OCI-LY7 (cell line): ENCODE measurements around the gene SETBP1.

Experiments used
- EZH2phosphoT487 ChIP-seq: fragments of 200-600 bp; sonication (generic); IDR thresholded peaks from 2 replicates; pipeline ENCODE4 v1.6.1; 2018; ENCODE audit warnings: low read depth, borderline replicate concordance, mild to moderate bottlenecking, mixed run types, antibody characterized with exemption, low read length, moderate library complexity, mixed read lengths
- TF ChIP-seq, protein P1 (sequence below): fragments of 200-600 bp; sonication (generic); conservative IDR thresholded peaks from 2 replicates; pipeline ENCODE4 v1.5.1; 2014; ENCODE audit warnings: mild to moderate bottlenecking, antibody characterized with exemption, low read length, moderate library complexity, mixed read lengths

DNA sequence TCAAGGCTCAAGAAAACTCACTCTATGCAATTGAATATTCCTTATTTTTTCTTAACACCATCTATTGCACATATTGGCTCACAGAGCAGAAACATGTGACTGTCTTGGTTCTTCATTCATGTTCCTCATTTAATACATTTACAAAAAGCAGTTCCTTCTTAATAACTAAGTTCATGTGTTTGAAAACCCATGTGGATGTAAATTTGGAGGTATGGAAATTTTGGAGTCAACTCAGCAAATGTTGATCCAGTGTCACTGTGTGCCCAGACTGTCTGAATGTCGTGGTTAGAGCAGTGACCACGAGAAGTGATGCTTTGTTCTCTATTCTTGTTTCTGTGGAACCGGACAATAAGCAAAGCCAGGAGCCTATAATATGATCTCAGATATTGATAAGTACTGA is 299.1 kb downstream of the SETBP1 start:
- TF ChIP-seq, protein P1, sequence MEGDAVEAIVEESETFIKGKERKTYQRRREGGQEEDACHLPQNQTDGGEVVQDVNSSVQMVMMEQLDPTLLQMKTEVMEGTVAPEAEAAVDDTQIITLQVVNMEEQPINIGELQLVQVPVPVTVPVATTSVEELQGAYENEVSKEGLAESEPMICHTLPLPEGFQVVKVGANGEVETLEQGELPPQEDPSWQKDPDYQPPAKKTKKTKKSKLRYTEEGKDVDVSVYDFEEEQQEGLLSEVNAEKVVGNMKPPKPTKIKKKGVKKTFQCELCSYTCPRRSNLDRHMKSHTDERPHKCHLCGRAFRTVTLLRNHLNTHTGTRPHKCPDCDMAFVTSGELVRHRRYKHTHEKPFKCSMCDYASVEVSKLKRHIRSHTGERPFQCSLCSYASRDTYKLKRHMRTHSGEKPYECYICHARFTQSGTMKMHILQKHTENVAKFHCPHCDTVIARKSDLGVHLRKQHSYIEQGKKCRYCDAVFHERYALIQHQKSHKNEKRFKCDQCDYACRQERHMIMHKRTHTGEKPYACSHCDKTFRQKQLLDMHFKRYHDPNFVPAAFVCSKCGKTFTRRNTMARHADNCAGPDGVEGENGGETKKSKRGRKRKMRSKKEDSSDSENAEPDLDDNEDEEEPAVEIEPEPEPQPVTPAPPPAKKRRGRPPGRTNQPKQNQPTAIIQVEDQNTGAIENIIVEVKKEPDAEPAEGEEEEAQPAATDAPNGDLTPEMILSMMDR, result no peak
- no peak for TF ChIP-seq EZH2phosphoT487
